ENCODE measurements around the gene PSMB7.

Gene PSMB7

DNA sequence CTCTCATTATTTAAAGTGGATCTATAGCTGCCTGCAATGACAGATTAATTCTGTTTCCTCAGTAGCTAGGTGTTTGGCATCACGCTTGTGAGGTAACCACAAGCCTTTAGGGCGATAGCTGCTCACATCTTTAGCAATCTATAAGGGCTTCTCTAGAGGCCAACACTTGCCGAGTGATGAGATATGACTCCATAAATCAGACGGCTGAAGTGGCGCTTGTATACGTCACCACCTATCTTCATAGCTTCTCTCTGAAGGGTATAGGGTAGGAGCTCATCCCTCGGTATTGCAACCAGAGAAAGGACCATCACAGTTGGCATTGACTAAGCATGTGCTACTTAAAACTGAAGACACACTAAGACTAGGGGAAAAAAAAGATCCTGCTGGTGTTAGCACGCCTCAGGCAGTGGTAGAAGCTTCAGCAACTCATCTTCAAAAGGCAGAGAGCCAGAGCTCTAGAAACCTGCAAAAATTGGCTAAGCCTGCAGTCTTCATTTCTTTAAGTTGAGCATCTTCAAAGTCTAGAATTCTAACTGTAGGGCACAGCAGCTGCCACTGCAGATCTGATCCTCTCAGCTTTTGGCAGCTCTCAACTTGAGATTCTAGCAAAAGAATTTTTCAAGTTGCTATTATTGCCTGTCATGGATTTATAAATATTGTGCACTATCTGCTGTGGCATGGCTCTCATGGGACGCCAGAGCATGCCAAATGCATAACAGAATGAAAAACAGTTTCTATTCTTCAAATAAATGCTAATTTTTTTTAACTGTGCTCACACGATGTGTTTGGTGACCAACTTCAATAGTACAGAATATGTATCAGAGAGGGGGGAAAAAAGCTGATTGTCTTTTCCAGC, 37.5 kb downstream of the PSMB7 start:
- no peak for DNase-seq

DNA sequence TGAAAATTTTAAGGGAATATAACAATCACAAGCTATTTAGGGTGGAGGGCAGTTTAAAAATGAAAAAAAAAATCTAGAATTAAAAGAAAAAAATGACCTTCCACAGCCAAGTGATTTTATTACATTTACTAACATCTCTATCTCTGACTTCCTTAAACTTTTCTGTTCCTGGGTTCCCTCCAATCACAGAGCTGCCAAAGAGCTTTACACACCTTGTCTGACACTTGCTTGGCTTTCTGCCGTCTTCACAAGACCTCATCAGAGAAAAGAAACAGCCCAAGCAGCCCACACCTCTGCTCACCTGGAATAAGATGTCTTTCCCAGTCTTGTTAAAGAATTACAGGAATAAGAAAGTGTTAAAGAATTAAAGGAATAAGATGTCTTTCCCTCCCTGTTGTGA, 38.9 kb downstream of the PSMB7 start:
- DNase-seq: no peak

DNA sequence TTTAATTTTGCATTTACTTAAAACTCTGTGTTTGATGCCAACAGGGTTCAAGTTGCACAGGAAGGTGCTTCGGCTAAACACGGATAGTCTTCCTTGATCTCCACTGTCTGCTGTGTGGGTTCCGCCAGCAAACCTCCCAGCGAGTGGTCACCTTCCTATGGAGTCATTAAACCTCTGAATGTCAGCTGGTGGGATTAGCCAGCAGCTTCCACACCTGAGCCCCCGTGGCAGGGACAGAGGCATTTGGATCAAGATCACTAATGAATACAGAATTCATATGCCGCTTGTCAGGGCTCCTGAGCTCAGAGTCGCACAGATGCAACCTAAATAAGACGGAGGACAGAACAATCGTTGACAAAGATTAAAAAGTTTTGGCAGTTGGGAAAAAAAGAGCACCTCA, 39.5 kb downstream of the PSMB7 start:
- no peak for DNase-seq

DNA sequence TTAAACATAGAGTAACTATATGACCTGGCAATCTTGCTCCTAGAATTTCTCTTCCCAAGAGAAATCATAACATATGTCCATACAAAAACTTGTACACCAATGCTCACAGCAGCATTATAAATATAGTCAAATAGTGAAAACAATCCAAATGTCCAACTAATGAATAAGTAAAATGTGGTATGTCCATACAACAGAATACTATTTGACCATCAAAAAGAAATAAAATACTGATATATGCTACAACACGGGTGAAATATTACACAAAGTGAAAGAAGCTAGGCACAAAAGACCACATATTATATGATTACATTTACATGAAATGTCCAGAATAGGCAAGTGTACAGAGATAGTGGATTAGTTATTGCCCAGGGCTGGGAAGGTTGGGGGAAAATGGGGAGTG, 41.4 kb downstream of the PSMB7 start:
- no peak for DNase-seq

DNA sequence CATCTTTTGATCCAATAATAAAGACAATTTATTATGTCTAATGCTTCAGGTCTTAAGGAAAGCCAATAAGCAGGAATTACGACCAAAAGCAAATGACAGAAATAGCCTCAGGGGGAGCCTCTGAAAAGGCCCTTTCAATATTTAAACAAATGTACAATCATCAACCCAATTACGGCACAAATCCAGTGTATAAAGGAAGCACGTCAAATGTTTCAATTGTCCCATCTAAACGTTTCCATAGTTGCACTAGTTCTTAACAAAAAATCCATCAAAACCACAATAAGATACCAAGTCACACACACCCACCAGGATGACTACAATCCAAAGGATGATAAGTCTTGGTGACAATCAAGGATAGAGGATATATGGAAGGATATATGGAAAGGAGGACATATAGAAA, 41.9 kb downstream of the PSMB7 start:
- no peak for DNase-seq

DNA sequence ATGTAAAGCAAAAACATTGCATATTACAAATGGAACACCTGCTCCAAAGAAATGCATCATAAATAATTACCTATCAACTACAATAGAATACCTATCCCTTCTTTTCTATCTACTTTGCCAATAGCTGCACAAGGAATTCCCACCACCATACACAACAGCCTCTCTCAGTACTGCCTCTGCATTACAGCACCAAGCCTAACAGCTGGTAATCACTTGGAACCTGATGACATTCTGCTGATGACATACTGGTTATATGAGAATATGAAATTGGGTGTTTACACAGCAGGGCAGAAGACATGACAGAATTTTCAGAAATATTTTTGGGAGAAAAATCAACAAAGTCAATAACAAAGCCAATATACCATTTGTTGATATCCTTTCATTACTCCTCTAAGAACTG, 43.2 kb downstream of the PSMB7 start:
- no peak for DNase-seq

DNA sequence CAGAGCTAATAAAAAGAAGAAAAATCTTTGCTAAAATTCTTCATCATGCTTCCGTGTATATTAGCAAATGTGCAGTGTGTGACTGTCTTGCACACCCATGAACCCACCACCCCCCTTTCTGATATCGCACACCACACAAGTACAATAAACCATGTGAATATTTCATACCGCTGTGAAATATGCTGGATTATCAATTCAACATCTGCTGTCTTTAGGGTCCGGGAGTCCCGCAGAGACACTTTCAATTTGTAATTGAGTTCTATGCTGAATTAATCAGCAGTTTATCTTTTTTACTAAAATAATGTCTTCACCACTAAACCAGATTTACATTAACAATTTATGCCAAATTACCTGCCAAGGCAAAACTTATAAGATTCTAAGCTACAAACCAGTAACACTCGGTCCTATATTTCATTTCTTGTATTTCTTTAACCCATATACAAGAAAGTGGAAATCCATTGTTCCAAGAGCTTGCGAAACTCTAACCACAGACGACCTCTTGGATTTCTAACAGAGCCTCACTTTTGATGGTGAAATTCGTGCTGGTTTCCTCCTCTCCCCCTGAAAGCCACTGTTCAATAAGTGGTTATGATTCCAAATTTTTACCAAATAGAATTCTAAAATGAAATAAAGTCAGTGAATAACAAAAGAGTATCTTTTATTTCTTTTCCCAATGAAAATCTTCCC, 44.2 kb downstream of the PSMB7 start:
- DNase-seq: no peak

DNA sequence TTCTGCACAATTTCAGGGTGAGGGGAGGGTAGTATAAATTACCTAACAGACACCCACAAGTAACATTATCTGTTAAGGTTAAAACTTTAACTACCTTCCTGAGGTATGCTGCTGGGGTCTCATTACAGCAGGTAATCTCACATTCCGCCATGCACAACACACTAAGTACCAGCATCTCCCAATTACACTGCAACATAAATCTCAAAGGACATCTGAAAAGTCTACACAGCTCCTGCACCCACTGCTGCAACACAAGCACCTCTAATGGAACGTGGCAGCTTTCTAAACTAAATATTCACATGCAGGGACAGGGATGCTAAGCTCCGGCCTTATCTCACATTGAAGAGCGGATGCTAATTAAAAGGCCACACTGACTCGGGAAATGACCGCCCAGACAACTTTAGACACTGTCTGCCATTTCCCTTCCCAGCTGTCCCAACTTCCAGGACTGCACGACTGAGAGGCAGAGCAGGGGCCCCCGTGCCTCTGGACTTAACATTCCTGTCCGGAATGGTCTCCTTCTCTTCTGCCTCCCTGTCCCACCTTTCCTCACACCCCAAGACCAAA, 45.9 kb downstream of the PSMB7 start:
- no peak for DNase-seq

DNA sequence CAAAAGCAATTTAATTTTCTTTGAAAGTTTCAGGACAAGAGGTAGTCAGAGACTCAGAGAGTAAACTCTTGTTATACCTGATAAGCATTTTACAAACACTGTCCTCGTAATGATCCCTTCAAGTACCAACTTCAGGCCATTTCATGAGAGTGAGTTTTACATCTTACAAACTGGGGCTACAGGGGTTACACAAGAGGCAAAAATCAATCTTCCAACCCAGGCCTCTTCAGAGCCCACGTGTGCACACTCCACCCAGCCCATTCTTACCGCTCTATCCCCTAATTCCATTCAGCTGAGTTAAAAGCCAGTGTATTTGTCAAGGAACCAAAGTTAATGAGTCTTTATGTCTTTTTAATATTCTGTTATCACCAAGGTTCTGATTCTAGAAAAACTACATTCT, 46.5 kb downstream of the PSMB7 start:
- DNase-seq: no peak

DNA sequence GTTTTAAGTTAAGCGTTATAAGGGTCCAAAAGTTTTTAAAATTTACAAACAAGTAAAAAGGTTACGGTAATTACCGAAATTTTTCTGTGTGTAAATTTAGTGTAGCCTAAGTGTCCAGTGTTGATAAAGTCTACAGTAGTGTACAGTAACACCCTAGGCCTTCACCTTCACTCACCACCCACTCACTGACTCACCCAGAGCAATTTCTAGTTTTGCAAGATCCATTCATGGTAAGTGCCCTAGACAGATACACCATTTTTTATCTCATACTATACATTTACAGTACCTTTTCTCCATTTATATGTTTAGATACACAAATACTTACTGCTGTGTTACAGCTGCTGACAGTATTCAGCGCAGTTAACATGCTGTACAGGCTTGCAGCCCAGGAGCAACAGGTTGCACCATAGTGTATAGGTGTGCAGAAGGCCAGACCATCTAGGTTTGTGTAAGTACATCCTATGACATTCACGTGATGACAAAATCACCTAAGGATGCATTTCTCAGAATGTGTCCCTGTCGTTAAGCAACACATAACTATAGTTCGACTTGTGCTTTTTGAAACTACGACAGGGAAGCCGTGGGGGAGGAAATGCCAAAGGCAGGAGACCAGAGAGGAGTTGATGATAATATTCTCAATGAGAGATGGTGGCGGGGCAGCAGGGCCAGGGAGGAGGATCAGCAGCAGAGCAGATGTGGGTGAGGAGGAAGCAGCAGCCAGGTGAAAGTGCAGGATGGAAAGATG, 48.6 kb downstream of the PSMB7 start:
- DNase-seq: no peak

DNA sequence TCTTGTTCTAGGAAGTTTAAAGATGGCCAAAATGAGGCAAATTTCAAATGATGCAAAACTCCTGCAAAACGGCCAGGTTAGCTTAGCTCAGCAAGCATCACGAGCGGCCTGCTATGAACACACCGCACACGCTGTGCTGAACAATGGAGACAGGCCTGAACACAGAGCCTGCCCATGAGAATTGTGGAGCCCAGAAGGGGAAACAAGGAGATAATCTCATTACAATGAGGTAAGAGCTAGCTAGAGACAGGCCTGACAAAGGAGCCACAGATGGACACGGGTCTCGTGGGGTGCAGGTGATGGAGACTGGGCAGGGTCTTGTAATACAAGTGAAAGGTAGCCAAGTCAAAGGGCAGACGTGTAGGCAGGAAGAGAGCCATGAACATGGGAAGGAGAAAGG, 50.2 kb downstream of the PSMB7 start:
- no peak for DNase-seq

DNA sequence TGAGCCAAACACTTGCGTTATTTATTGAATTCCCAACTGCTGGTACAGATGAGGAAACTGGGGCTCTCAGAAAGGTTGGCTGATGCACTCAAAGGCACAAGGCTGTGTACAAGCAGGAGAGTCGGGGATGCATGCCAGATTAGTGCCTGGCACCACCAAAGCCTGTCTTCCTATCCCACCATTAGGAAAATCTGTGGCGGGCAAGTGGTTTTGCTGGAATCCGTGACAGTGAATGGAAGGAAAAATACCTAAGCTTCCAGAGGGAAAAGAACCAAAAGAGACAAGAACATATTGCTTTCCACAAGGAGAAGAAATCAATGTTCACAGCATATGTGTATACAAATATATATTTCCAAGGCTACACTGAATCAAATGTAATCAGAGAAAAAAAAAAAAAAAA, 51.1 kb downstream of the PSMB7 start:
- no peak for DNase-seq

DNA sequence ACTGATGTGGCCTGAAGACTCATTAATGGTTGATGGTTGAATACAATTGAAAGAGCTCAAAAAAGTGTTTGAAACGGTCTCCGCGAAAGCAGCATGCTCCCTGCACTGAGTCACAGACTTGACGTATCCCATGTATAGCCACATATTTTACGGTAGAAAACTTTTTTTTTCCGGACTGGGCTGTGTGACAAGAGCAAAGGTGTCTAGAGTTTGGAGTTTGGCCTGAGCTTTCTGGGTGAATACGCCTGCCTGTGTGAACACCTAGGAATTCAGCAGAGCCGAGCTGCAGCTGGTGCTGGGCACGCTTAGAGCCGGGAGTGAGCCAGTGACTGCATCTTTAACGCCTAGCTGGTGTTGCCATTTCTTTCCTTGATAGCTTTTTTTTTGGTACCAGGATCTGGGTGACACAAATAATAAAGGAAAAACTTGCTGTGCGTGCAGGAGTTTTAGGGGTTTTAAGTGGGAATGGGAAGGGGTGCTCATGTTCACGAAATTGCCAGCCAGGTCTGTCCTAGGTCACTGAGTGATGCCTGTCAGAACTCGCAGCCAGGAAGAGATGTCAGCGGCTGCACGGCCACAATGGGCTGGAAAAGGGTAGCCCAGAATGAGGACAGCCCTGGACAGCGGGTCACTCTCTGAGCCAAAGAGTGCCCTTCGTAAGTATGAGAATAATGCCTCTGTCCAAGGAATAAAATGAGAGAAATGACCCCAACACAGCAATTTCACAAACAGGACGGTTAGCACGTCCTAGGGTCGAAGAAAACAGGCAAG, 51.7 kb downstream of the PSMB7 start:
- DNase-seq: no peak

DNA sequence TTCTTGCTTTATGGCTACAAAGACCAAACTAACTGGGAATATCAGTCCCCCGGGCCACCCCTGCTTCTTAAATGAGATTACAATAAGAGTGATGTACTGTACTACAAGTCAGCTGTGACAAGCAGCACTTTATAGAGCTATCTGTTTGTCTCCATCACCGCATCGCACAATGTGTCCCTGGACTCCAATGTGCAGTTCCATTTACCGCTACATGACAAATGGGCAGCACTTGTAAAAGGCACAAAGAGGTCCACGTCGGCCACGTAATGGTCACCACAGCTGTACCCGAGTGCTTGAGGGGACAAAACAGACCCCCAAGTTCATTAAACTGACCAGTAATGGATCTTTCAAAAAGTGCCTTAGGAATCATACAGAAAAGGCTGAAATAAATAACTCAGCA, 54.1 kb downstream of the PSMB7 start:
- no peak for DNase-seq

DNA sequence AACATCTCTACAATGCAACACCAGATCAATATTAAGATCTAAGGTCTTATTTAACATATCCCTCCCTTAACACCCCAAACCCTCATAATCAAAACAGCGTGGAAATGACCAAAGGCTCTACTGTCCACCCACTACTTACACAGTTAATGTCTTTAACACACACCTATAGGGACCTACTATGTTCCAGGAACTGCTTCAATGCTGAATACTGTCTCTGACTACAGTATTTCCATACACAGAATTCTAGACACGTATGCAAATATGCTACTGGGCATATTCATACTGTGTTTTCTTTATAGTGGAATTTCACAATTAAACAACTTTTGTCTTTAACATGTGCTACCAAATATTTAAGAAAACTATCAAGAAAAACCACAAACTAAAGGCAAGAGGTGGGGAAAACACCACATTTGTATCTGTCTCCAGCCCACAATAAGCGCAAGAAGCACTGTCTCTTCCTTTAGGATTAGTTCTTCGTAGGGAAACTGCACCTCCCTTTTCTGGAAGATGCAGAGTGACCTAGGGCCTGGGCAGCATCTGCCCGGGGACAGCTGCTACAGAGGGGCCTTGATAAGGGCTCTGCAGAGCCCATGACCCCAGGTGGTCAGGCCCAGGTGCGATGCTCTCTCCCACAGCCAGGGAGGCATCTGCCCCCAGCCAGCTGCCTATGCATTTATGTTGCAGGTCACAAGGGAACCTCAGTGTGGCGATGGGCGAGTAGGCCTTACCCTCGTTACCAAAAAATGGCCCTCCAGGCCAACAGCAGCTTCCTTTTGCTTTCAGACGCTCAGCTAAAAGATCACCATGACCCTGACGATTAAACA, 55.2 kb downstream of the PSMB7 start:
- DNase-seq: no peak

DNA sequence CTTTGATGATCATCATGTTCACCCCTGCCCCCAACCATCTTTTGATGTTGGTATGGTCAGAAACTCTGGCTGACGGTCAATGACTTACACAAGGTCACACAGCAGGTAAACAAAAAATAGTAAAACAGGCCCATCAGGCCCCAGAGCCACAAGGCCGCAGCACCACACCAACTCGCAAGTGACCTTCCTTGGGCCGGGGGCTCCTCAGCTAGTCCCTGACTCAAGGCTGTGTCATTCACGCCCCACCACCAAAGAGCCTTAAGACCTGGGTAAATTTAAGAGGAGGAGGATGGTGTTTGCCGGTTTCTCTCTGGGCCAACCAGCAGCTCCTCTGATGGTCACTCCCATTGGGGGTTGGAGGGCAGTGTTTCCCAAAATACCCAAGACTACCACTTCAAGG, 55.8 kb downstream of the PSMB7 start:
- DNase-seq: no peak

DNA sequence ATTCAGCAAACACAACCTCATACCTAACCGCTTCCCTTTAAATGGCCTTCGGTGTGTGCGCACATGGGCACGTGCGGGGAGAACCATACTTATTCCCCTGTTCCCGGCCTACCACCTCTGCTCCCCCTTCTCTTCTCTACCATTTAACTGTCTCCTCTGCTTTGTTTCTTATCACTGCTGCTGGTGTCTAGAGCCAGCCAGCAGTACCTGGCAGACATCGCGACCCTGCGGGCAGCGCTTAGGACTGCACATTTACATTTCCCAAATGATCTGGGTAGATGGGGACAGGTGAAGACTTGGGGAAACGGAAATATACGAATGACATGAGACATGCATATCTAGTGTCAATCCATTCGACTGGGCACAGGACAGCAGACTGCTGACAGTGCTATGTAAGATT, 56.6 kb downstream of the PSMB7 start:
- DNase-seq: no peak

DNA sequence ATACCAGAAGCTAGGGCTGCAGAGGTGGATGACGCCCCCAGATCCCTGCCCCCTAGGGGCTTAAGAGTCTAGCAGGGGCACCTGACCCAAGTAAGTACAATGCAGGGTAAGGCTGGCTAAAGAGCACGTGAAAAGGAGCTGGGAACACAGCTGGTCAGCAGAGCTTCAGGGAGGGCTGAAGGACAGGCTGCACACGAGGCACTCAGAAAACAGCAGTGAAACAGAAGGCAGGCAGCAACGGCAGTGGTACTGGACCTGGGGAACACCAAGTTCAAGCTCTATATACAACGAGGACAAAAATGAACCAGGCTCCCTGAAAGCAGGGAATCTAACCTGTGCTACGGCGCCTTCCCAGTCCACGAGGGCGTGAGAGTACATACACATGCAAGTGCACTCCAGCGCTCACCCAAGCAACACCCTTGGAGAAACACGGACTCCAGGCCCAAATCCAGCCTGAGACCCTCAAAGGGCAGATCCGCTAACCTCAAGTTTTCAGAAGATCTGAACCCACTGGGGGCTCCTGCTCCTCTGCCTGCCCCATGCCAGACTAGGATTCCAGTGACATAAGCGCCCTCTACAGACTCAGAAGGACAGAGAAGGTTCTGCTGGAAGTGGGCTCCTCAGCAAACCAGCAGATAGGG, 57.4 kb downstream of the PSMB7 start:
- no peak for DNase-seq

DNA sequence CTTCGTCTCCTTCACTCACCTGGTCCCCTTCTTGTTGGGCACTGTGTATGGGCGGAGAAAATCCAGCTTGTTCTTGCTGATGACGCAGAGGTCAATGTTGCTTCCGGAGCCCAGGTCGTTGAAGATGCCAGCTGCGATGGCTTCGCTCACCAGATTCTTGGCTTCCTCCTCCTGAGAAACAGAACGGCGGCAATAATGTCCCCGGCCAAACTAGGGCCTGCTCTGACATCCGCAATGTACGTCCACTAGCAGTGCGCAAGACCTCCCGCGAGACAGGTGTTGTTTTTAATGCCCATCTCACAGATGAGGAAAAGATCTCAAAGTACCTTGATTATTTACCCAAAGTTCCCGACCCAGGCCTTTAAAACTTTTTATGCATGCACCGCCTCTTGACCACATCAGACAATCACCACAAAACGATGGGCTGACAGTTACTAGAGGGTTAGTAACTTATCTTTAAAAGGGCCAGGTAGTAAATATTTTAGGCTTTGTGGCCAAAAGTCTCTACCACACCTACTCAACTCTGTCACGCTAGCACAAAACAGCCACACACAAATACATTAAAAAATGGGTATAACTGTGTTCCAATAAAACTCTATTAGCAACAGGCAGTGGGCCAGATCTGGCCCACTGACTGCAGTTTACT, 58.4 kb downstream of the PSMB7 start:
- no peak for DNase-seq

DNA sequence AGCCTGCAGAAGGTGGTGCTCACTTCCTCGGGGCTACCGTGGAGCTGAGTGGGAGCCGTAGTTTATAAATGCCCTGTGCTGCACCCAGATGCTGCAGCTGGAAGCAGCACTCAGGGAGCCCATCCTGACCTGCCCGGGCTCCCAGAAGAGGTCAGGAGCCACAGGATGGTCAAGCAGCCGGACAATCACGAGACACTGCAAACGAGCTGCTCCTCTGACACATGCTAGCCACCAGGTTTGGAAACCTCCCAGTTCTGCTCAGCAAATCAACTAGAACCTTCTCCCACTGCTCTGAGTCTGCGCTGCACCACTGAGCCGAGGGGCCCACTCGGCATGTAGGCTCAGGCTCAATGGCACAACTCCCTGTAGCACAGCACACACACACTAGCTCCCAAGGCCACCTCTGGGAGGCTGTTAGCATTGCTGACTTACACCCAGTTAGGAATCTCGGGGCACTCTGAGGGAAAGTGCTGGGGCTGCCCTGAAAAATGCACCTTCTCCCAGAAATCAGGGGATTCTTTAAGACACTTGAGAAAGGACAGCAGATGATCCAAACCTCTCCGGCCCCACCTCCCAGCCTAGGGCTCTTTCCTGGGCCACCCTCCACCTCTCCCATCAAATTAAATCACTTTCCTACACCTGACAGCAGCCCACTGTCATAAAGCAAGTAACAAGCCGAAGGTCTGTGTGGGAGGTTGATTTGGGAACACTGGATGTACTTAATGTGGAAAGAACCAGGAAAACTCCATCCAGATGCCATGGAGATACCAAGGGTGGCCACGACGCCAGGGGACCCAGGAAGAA, 59.1 kb downstream of the PSMB7 start:
- no peak for DNase-seq
